T-helper 17 cell (primary cell): ENCODE results near the gene ICOSLG. TPM values are rescaled to one million over a fixed set of nuclear protein-coding genes. Genes with fewer than 3 reads are reported as not detected.

Experiments
- total RNA-seq, 4 donors: library from RNA in 2 of 4; stranded (reverse) in 2 of 4; gene quantifications; one replicate each; pipeline ENCODE4 v1.2.3 and lab custom pipeline; 2022 to 2026

The ICOSLG gene
- total RNA-seq, 2 donors from 2014 or later, result 9.4 to 19.1 TPM

Other genes with a start within 250 kb of the ICOSLG start
- gene TRAPPC10, start 228.6 kb downstream of the ICOSLG start, total RNA-seq, result 100 to 1,000 TPM; 107 to 122 TPM
- 10 to 100 TPM; 21.9 to 28.7 TPM for gene PWP2, start 133.5 kb downstream of the ICOSLG start, total RNA-seq
- gene GATD3, start 107.3 kb downstream of the ICOSLG start, total RNA-seq, result 10 to 100 TPM; 39.8 to 50.5 TPM
- not detected for gene DNMT3L, start 21.0 kb upstream of the ICOSLG start, total RNA-seq
- 1 to 10 TPM; 1.4 to 3.4 TPM for gene AIRE, start 44.9 kb upstream of the ICOSLG start, total RNA-seq
- gene PFKL, start 59.1 kb upstream of the ICOSLG start, total RNA-seq, result 100 to 1,000 TPM; 132 to 176 TPM
- gene CFAP410, start 98.4 kb upstream of the ICOSLG start, total RNA-seq, result 10 to 100 TPM; 48.0 to 54.2 TPM
- 10 to 100 TPM in 1 of 2 donors, 1 to 10 TPM in 1; 2.7 to 26.1 TPM for gene TRPM2, start 112.7 kb upstream of the ICOSLG start, total RNA-seq
- 1 to 10 TPM in 1 of 2 donors, under 1 TPM in 1; 0.85 to 1.0 TPM for gene LRRC3, start 214.6 kb upstream of the ICOSLG start, total RNA-seq